ENCODE data around the gene KRTAP10-3.

GRCh38 chr21:44526096-44526997 lies 32.2 kb downstream of the KRTAP10-3 start:
- TF ChIP-seq CTCF (IDR thresholded peaks at IDR 0.05) (no peak), TCF7L2 (IDR thresholded peaks at IDR 0.05; ENCODE audit: low read depth, low read length) (no peak), POLR2AphosphoS5 (IDR thresholded peaks at IDR 0.05; ENCODE audit: low read depth, low read length) (no peak), REST (IDR thresholded peaks at IDR 0.05; ENCODE audit: insufficient read depth in 1 of 2, low read depth in 2 of 2, low read length in 1 of 2) (no peak), SIN3A (IDR thresholded peaks at IDR 0.05; ENCODE audit: borderline replicate concordance, insufficient read depth, low read depth, low read length) (no peak)
